ENCODE data around the gene MAML2.

MAML2 gene

DNA sequence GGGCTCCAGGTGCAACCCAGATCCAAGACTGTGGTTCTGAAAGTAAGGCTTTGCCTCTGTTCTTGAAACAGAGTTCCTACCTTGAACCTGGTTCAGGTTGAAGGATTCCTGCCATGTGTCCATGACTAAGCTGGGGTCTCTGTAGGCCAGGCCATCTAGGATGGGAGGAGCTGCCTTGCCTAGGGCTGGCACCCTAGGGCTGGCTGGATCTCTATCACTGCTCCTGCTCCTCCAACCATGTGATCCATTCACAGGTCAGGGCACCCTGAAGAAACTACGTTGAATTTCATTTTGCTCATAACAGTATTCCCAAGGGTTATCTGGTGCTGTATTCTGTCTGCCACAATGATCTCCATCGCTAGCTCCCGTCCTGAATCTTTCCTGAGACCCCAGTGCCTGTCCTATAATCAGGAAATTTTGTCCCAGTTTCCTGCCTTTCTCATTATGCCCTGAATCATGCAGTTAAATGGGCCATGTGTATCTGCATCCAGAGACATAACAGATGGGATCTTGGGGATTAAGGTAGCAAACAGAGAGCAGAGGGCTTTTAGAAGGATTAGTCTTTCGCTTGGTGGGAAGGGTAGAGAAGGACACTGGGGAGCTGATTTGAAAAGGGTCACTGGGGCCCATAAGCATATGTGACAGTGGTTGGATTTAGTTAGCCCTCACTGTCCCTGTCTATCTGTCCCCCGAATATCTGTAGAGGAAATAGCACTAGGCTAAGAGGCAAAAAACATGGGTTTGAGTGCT lies 320.9 kb downstream of the MAML2 start:
- DNase-seq, result no peak

DNA sequence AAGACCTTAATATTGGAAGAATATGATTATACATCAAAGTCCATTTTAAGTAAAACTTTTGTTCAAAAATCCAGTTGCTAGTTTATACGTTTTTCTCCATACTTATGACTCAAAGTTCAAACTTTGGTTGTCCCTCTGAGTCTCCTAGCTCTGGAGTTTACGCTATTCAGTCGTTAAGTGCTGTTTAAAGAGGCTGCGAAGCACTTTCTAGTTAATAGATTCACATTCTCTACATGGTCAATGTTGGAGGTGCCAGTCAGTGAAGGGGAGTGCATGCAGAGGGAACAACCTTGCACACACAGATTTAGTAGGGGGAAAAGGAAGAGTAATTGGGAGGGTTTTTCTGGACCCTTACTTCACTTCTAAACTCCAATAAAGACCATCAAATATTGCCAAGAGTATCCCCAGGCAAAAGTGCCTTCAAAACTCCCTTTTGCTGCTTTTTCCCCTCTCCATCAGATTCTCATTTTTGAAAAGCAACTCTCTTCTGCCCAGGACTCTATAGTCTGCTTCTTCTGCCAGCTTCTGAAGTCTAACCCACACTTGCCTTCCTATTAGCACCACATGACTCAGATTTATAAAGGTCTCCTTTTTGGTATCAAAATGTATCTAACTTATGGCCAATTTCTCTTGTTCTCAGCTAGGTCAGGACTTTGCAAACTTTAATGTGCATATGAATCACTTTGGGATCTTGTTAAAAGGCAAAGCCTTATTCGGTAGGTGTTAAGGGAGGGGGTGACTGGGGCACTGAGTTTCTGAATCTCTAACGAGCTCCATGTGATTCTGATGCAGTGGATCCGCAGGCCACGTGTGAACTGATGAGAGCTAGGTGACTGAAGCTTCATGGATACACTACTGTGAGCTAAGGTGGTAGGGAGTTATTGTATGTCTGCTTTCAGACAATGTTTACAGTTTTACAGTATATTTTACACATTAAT lies 322.9 kb downstream of the MAML2 start:
- DNase-seq, result no peak

DNA sequence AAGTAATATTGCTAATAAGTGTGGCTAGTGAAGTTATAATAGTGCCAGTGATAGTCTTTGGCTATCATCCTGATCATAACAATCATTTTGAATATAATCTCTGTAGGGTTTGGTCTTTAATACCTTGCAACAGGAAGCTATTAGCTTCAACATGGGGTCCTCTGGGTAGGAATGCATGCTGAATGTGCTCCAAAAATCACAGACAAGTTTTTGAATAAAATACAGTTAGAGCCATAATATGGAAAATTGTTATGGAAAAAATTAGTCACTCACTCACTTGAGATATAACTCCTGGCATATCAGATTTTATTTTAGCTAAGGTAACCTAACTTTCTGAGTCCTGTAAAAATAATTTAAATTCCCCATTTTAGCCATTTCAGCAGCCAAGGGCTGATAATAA lies 323.7 kb downstream of the MAML2 start:
- DNase-seq, result no peak

DNA sequence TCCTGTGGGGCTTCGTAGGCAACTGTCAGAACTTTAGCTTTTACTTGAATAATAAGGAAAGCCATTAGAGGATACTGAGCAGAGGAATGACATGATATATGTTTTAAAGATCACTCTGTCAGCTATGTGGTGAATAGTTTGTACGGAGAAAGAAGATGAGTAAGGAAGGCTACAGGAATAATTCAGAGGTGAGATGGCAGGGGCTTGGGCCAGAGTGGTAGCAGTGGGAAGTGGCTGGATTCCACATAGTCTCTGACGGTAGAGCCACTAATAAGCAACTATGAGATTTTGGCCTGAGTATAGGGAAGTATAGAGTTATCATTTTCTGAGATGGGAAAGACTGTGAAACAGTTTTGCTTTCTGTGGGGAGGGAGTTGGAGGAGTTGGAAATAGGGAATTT lies 325.1 kb downstream of the MAML2 start:
- DNase-seq, result no peak

DNA sequence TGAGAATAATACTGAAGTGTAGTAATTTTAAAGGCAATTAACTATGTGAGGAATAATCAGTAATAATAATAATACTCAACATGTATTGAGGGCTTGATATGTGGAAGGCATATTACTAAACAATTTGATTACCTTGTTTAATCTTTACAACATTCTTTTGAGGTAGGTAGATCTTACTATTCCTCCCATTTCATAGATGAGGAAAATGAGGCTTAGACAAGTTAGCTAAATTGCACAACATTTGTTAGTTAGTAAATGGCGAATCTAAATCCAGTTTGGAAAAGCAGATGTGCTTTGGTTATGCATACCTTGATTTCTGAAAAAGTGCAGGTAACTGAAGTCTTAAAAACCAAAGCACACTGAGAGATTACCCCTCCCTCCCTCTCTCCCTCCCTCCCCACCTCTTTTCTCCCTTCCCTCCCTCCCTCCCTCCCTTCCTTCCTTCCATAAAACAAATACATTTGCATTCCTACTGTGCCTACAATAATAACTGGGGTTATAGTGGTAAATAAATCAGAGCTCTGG lies 326.0 kb downstream of the MAML2 start:
- DNase-seq, result no peak

DNA sequence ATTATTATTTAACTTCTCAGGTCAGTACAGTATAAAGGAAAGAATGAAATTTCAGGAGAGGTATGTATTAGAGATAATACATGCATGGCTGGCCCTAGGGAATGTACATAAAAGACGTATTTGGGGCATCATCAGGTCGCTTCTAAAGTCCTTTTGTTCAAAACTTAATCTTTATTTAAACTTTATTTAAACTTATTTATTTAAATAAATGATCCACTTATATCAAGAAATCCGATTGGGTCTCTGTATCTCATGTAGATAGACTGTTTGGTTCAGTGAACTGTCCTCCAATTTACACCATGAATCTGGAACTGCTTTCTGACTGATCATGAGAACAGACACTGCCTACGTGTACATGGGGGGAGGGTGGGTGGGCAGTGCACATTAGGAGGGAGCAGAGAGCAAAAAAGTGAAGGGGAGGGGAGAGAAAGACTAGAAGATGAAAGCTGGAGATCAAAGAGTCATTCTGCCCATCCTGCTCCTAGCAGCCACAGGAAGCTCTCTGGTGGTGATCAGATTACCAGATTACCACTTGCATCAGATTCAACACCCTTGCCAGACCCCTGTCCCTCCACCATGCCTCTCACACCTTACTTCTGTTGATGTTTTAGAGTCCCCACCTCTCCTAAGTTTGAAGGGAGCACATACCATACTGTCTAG lies 327.0 kb downstream of the MAML2 start:
- DNase-seq, result peak; percentile 16

DNA sequence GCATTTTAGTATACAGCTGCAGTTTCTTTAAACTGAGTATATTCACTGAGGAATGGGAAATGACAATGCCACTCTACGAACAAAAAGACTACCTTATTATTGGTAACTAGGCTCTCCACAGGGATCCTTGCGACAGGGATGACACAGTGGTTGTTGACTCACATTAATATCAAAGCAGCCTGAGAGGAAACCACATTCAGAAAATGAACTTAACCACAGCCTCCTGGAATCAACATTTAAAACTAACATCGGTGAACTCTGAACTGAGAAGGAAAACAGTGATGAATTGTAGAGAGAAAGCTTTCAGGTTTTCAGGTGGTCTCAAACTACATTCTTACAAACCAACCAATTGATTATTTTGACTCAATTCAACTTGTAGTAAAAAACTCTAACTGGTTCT lies 328.8 kb downstream of the MAML2 start:
- peak; percentile 8 for DNase-seq

DNA sequence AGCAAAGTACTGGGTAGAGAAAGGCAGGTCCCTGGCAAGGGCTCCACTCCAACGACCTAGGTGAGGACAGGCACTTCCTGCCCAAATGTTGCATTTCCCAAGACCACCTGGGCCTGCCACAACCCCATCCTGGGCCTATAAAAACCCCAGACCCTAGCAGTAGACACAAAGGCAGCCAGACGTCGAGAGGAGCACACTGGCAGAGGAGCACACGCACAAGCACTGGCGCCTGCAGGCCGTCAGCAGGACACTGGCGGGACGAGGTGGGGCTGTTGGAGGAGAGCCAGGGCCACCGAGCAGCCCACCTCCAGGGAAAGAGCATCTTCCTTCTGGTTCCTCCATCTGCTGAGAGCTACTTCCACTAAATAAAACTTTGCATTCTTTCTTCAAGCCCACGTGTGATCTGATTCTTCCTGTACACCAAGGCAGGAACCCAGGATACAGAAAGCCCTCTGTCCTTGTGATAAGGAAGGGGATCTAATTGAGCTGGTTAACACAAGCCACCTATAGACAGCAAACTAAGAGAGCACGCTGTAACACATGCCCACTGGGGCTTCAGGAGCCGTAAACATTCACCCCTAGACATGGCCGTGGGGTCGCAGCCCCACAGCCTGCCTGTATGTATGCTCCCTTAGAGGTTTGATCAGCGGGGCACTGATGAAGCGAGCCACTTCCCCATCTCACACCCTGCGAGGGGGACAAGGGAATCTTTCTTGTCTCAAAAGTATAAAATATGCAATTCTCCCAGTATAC lies 329.4 kb downstream of the MAML2 start:
- no peak for DNase-seq

DNA sequence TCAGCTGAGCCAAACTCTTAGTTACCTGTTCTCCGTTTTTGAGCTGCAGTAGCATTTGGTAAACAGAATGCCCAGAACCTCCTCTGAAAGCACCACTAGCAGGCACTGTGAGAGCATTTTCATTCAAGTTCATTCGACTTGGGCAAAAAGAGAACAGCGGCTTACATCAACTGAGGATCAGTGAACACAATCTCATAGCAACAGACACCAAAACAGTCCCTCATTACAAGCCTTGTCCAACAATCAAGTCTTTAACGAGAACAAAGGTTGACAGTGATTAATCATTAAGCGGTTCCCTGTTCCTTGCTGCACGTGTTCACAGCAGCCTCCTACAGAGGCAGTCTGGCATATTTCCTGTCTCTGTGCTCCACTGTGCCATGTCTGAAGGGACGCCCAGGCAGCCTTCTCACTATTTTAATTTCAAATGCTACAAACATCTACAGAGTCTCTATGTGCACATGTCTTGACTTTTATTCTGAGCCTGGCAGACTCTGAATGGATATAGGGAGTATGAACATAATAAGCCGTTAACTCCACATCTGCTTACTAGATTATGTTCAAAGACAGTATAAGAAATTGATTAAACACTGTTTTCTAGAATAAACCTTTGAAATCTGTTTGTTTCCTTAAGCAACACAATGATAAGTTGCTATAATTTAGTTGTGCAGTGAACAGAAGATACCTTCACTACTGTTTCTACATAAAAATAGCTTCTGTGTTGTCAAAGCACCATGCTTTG lies 330.7 kb downstream of the MAML2 start:
- no peak for DNase-seq

DNA sequence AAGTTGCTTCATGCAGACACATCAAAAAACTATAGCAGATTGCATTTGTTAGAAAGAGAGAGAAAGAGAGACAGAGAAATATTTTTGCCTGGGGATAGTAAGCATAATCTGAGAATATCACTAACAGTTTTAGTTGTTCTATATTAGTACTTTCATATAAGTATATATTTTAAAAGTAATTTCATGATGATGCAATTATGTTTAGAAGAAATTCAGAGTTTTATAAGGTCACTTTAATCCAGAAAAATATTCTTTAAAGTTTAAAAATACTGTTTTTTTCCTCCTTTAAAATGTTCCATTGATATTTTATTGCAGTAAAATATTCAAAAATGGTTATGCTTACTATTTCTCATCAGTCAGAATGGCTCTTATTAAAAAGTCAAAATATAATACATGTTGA lies 332.3 kb downstream of the MAML2 start:
- DNase-seq, result no peak

DNA sequence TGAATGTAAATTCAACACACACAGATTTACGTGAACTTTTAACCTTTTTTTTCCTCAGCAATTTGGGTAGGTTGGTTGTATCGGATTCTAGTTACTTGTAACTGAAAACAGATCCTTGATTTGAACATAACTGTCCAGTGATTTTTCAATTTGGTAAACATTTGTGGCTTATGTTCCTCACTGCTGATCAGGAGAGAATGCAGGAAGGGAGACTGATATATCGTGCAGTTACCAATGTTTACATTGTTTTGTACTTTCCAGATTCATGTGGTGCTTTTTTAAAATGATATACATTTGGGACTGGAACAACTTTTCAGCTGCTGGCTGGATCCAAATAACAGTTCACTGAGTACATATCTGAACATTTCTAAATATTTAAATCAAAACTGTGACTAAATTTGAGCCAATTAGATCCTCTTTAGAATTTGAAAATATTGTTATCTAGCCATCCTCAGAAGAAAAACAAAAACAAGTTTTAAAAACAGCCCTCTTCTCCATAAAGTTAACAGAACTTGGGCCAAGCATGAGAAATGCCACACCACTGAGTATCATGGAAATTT lies 334.8 kb downstream of the MAML2 start:
- DNase-seq, result no peak

DNA sequence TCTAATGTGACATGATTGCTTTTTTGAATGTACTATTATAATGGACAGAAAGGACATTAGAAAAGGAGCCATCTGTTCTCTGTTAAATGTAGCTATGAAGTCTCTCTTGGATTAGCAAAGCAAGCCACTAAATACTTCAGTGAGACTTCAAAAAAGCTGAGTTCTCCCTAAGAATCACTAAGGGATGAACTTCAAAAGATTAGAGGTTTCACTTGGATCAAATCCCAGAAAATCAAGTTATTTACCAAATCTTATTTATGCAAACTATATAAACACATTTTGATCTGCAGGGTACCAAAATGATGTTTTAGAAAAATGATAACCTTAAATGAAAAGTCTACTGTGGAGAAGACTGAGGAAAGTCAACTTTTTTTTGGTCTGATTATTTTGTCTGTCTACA lies 337.0 kb downstream of the MAML2 start:
- DNase-seq, result no peak

DNA sequence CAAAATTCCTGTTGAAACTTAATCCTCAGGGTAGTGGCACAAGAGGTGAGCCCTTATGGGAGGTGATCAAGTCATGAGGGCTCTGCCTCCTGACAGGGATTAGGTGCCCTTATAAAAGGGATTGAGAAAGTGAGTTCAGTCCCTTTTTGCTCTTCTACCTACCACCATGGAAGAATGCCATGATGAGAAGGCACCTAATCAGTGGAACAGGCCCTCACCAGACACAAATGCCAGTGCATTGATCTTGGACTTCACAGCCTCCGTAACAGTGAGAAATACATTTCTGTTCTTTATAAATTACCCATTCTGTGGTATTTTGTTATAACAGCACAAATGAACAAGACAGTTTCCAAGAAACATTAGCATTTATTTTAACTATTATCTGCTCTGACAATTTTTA lies 338.1 kb downstream of the MAML2 start:
- no peak for DNase-seq

DNA sequence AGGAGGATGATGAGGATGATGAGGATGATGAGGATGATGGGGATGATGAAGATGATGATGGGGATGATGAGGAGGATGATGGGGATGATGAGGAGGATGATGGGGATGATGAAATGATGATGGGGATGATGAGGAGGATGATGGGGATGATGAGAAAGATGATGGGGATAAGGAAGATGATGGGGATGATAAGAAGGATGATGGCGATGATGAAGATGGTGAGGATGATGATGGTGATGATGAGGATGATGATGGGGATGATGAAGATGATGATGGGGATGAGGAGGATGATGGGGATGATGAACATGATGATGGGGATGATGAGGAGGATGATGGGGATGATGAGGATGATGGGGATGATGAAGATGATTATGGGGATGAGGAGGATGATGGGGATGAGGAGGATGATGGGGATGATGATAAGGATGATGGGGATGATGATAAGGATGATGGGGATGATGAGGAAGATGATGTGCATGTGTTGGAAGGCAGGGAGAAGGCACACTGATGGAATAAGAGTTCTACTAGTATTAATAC lies 340.2 kb downstream of the MAML2 start:
- DNase-seq, result no peak

DNA sequence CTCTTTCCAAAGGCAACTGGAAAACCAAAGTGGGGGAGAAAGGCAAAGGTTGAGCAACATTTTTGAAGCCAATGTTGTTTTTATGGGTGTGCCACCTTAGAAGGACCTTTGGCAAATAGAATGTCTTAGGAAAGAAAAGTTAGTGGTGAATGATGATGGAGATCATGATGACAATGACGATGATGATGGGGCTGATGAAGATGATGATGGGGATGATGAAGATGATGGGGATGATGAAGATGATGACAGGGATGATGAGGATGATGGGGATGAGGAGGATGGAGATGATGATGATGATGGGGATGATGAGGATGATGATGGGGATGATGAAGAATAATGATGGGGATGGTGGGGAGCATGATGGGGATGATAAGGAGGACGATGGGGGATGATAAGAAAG lies 340.7 kb downstream of the MAML2 start:
- no peak for DNase-seq

DNA sequence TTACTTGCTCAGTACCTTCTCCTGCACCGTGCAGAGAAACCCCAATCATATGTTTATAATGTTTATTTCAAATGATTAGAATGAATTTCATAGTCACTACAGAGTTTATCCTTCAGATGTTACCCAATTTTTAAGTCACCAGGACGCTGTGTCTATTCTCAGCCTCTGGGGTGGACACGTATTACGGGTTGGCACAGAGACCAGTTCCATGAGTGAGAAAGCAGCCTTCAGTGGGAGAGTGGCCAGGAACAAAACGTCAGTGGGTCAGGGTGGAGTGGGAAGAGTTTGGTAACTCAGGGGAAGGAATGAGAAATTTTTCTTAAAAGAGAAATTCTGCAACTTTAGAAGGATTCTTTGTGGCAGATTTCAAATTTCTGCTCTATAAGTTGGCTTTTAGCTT lies 342.0 kb downstream of the MAML2 start:
- DNase-seq, result no peak

DNA sequence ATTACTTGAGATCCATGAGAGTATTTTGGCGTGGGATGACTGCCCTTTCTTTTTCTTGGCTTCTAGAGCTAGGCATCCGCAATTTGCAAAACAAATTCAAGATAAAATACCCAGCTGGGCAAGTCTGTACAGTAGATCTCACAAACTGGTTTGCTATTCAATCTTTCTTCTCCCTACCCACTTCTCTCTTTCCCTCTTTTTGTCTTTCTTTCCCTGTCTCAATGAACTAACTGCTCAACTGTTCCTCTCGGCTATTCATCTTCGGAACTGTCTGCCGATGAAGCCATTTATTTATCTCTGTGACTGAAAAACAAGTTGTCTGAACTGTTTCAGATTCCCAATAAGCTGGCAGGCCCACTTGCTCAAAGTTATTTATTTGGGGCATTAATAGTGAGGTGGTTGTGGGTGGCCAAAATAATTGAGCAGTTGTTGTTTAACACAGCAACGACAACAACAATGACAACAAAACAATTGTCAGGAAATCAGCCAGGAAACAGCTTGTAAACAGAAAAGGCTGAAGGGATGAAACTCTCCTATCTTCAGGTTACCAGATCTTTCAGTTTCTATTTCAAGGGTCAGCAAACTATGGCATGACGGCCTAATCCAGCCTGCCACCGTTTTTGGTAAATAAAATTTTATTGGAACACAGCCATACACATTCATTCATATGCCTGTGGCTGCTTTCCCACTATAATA lies 343.1 kb downstream of the MAML2 start:
- DNase-seq, result no peak

DNA sequence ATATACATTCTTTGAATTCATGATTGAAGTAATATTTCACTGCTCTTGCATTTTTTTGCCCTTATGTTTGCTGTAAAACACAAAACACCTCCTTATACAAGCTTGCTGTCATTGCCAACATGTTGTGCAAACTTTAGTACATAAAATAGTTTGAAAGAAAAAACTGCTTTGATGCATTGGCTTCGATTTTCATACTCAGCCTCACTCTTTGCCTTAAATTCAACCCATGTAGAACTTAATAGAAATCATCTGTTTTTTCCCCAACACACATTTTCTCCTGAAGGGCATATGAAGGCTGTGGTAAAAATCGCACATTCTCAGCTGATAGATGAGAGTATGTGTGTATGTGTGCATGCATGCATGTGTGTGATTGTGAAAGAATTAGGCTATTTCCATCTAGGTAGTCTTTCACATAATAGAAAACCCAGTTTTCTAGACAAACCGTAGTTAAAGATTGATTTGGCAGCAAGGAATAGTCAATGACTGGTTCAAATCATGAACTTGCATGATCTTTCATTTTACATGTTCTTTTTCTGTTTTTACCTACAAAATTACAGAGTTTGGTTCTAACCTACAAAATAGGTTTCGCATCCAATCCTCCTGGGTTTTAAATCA lies 346.3 kb downstream of the MAML2 start:
- DNase-seq, result no peak

DNA sequence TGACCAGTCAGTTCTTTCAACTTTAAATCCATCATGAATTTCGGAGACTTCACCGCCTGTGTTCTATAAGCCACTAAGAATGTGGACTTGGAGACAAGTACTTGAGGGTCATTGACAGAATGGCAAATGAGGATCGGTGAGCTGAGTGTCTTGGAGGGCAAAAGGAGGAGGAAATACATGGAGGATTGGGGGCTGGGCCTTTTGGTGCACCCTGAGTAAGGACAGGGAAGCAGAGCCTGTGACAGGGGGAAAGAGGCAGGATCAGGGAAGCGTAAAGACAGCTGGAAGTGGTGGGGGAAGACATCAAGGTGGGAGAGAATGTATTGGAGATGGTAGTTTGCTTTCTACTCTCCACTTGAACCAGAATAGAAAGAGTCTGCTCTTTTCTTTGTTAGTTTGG lies 348.7 kb downstream of the MAML2 start:
- no peak for DNase-seq

Data from effector CD8-positive, alpha-beta T cell (primary cell).